GM19452 (cell line): ENCODE results near the gene TP53BP2.
"Not testable (repeated sequence)": the region's sequence is repeated elsewhere in the genome, so short reads cannot be mapped to it uniquely, and the experiment has no call there.

Experiments used
- ATAC-seq: cut with Tn5 transposase; IDR thresholded peaks from one replicate; pipeline ENCODE4 v1.9.1; 2021; ENCODE audit not compliant: unreplicated experiment

The TP53BP2 gene

DNA sequence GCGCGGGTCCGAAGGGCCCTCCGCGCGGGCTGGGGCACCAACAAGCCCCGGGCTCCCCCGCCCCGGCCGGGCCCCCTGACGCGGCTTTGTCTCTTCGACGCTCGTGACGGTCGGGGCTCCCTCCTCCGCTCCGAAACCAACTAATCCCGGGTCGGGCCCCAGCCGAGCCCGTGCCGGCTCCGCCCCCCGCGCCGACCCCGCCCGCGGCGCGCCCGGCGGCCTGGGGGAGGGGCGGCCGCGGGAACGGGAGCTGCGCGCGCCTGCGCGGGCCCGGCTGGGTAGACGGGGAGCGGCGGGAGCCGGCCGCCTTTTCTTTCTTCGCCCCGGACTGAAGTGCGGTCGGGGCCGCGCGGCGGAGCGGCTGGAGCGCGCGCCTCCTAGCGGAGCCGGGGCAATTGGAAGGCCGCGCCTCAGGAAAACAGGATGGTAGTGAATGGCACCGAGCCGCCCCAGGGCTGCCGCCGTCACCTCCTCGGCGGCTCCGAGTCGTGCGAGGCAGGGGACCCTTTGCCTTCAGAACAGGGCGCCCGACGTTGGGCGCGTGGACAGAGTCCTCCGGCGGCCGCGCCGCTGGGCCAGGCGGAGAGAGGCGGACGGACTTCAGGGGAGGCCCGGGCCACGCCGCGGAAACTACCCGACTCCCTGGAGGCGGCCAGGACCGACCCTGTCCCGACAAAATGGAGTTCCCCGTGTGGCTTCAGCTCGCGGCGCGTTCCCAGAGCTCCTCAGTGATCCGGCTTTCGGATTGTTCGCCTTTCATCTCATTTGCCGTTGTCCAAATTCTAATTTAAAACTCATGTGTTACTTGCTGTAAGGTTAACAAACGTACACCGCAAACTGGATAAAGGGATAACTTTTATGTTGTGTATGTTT lies at the start of gene TP53BP2:
TP53BP2 (minus strand) TSS at position 138 of the 873 bp plus-strand sequence. CDS start 267 bp downstream, outside the sequence.
- ATAC-seq = peak; percentile 69

GRCh38 chr1:223890494-223890893 lies 44.7 kb upstream of the TP53BP2 start:
- not testable (repeated sequence) for ATAC-seq

DNA sequence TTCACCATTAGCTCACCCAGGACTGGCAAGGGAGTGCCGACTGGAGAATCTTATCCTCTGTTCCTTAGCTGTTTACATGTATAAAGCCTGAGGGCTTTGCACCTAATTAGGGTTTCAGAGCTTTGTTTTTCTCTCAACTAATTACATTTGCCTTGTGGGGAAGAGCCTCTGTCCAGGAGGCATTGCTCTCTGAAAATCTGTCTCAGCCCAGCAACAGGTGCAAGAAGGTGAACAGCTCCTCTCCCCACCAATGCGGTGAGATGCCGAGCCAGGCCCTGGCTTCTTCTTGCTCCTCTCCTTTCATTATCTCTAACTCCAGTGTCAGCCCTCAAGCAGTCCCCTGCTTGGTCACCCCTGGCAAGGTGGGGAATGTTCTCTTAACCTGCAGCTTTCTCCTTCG lies 43.6 kb upstream of the TP53BP2 start:
- not testable (repeated sequence) for ATAC-seq

DNA sequence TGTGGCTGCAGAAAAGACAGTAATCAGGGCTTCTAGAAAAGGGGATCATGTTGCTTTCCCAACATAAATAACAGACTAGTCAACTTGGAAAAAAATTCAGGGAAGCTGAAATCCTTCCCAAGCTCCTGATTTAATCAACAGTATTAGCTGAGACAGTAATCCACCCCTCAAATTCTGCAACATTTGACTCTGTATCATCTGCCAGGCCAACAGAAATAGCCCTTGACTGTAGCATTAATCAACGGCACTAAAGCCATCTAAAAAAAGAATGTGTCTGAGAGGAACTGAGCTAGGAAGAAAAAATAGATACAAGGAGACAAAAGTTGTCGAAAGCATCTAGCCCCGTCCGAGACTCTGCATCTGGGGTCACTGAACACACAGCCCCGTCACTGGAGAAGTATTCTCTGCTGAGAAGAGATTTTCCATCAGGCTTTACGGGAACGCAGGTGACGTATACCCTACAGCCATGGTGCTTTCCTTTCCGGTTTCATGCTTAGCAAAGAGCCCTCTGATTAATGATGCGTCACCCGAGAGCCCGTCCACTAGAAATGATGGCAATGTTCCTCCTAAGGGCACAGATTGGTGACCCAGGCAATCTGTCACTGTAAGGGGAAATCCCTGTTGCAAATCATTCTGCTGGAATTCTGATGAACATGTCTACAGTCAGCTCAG lies 42.1 kb upstream of the TP53BP2 start:
- no peak for ATAC-seq

GRCh38 chr1:223886516-223886921 lies 40.8 kb upstream of the TP53BP2 start:
- no peak for ATAC-seq

GRCh38 chr1:223885614-223886013 lies 39.9 kb upstream of the TP53BP2 start:
- ATAC-seq = no peak

GRCh38 chr1:223878598-223879325 lies 33.0 kb upstream of the TP53BP2 start:
- ATAC-seq = no peak

- no peak for ATAC-seq
Measured at GRCh38 chr1:223877804-223878203, 32.1 kb upstream of the TP53BP2 start.

DNA sequence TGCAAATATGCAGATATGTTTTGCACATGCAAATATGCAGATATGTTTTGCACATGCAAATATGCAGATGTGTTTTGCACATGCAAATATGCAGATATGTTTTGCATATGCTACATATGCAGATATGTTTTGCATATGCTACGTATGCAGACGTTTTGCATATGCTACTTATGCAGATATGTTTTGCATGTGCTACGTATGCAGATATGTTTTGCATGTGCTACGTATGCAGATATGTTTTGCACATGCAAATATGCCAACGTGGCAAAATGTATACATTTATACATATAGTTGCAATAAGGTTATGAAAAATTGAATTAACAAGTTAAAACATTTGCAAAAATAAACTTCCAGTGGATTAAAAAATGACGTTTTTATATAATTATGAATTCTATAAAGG lies 30.8 kb upstream of the TP53BP2 start:
- ATAC-seq = no peak

DNA sequence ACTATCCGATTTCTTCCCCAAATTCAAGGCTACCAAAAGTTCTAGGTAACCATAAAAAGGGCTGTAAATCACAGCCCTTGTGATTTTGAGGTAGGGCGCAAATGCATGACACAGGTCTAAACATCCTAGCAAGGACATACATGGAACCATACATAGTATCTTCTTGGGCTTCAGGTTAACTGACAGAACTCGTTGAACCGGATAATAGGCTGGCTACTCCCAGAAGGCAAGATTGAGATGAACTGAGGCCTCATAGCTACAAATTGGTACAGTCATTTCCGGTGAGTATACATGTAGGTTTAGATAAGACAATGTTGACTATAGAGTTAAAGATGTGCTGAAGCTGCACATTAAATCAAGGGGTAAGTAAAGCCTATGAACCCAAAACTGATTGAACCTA lies 27.3 kb upstream of the TP53BP2 start:
- ATAC-seq = no peak

DNA sequence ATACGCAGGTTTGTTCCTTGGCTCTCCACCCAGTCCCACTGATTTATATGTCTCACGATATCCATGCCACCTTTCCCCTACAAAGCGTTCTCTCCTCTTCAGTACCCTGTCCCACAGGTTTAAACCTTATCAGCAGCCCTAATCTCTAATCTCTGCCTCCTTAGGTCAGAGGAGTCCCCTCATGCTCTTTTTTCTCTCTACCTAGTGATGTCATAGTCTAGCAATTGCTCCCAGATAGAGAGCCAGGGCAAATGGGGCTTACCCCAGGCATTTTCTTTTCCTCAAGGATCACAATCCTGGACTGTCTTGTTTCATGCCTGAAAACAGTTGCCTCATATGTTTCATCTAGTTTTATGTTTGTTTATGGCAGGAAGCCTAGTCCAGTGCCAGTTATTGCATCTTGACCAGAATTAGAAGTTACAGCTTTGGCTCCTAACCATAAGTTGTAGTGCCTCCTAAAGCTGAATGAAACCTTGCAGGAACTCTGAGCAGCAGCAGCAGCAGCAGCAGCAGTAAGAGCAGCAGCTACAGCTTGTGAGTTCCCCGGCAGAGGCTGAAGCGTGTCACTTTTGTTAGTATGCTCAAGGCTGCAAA lies 26.7 kb upstream of the TP53BP2 start:
- no peak for ATAC-seq

- ATAC-seq = no peak
Measured at GRCh38 chr1:223870617-223871574, 25.1 kb upstream of the TP53BP2 start.

DNA sequence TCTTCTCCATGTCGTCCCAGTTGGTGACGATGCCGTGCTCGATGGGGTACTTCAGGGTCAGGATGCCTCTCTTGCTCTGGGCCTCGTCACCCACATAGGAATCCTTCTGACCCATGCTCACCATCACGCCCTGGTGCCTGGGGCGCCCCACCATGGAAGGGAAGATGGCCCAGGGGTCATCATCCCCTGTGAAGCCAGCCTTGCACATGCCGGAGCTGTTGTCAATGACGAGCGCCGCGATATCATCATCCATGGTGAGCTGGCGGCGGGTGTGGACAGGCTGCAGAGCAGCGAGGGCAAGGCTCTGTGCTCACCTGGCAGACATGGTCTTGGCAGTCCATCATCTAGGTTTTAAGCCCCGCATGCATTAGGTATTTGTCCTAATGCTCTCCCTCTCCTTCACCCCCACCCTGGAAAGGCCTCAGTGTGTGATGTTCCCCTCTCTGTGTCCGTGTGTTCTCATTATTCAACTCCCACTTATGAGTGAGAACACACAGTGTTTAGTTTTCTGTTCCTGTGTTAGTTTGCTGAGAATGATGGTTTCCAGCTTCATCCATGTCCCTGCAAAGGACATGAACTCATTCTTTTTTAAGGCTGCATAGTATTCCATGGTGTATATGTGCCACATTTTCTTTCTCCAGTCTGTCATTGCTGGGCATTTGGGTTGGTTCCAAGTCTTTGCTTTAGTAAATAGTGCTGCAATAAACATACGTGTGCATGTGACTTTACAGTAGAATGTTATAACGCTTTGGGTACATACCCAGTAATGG lies 19.0 kb upstream of the TP53BP2 start:
- not testable (repeated sequence) for ATAC-seq

DNA sequence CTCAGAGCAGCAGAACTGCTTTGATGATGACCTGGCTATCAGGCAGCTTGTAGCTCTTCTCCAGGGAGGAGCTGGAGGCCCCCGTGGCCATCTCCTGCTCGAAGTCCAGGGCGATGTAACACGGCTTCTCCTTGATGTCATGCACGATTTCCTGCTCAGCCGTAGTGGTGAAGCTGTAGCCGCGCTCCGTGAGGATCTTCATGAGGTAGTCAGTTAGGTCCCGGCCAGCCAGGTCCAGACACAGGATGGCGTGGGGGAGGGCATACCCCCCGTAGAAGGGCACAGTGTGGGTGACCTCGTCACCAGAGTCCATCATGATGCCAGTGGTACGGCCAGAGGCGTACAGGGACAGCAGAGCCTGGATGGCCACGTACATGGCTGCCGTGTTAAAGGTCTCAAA lies 18.3 kb upstream of the TP53BP2 start:
- no peak for ATAC-seq

DNA sequence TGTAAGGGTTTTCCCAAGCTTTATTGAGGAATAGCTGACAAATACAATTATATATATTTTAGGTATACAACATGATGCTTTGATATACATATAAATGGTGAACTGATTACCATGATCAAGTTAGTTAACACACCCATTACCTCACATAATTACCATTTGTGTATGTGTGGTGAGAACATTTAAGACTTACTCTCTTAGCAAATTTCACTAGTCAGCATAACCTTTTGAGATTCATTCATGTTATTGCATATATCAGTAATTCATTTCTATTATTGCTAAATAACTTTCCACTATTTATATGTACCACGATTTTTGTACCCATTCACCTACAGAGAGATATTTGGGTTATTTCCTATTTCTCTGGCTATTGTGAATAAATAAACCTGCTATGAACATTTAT lies 16.2 kb upstream of the TP53BP2 start:
- no peak for ATAC-seq

DNA sequence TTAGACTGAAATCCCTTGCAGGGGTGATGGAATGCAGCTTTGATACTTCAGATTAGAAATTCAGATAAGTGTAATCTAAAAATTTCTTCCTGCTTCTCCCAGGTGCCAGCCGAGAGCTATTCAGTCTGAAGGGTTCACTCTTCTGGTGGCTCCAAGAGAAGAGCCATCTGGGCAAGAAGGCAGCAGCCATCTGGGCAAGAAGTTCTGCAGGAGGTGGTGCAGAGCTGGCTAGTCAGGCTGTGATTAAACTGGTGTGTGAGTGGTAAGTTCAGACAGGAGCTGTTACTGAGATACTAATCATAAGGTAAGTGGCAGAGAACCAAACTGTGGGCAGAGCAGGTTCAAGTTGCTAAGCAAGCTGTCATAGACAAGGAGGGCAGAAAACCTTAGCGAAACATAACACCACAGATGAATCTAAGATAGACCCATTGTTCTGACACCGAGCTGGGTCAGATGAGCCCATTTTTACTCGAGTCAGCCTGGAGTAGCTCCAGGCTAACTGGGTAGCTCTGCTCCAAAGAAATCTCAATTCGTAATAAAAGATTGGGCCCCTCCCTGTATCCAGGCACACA lies 14.4 kb upstream of the TP53BP2 start:
- no peak for ATAC-seq

- no peak for ATAC-seq
Measured at GRCh38 chr1:223859058-223859457, 13.3 kb upstream of the TP53BP2 start.

DNA sequence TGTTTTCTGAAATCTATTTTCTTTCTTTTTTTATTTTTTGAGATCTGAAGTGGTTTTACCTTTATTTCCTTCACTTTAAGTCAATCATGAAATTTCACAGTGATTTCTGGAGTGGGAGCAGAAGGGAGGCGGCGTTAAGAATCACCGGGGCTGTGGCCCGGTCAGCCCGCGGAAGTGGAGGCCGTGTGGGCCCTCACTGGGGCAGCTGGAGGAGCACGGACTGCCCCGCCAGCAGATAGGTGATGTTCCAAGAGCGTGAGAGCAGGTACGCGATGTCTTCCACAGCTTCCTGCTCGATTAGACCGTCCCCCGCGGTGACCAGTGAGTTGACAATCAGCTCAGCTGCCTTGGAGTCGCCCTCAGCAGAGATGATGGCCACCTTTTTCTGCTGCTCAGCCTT lies 10.6 kb upstream of the TP53BP2 start:
- no peak for ATAC-seq

DNA sequence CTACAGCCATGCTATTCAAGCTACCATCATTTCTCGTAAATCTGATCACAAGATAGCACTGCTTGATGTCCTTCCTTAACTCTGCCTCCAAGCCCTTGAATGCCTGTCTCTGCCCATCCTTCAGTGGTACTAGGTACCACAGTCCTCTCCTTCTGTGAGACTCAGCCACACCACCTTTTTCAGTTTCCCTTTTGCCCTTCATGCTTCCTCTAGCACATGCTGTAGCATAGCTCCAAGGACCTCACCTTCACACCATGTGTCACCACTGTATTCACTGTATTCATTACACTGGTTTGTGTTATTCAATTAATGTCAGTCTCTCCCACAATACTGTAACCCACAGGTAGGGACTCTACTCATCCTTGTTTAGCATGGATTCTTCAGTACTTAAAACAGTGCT lies 8.0 kb upstream of the TP53BP2 start:
- ATAC-seq = peak; percentile 45
